Endodermal cell (in vitro differentiated cells): ENCODE results near the gene RASL10B. TPM values are rescaled to one million over a fixed set of nuclear protein-coding genes. Genes with fewer than 3 reads are reported as not detected.
A peak's percentile ranks its signal among the peaks of the same experiment; 100 is the strongest.

Experiments
- DNase-seq: peaks from one replicate; pipeline ENCODE4 v3.0.0-alpha.2; 2017
- H3K27ac ChIP-seq: 2 replicates; pipeline ENCODE4 v1.5.1; 2013; ENCODE audit warnings: mild to moderate bottlenecking, low read depth, low read length, moderate library complexity
- H3K27me3 ChIP-seq: 2 replicates; pipeline ENCODE4 v1.6.1; 2013; ENCODE audit warnings: mild to moderate bottlenecking, low read length, moderate library complexity; ENCODE audit not compliant: insufficient read depth, control insufficient read depth, poor library complexity, severe bottlenecking
- H3K36me3 ChIP-seq: 2 replicates; pipeline ENCODE4 v1.7.0; 2013; ENCODE audit warnings: mild to moderate bottlenecking, low read length, moderate library complexity; ENCODE audit not compliant: control insufficient read depth, insufficient read depth
- H3K4me1 ChIP-seq: one replicate; pipeline ENCODE4 v1.7.0; 2013; ENCODE audit warnings: low read length; ENCODE audit not compliant: control insufficient read depth, insufficient read depth
- H3K4me3 ChIP-seq: 2 replicates; pipeline ENCODE4 v1.5.1; 2013; ENCODE audit warnings: mild to moderate bottlenecking, low read length, moderate library complexity
- H3K9ac ChIP-seq: 2 replicates; pipeline ENCODE4 v1.6.1; 2013; ENCODE audit warnings: mild to moderate bottlenecking, low read length, moderate library complexity; ENCODE audit not compliant: poor library complexity, severe bottlenecking; ENCODE audit errors: extremely low read depth
- H3K9me3 ChIP-seq: 2 replicates; pipeline ENCODE4 v1.6.1; 2013; ENCODE audit warnings: mild to moderate bottlenecking, low read length, moderate library complexity; ENCODE audit not compliant: control insufficient read depth
- H3K27ac Mint-ChIP-seq: 2 replicates; pipeline ENCODE4 v1.8.0; 2020; ENCODE audit warnings: mixed read lengths
- H3K27me3 Mint-ChIP-seq: 2 replicates; pipeline ENCODE4 v1.8.0; 2021; ENCODE audit warnings: mild to moderate bottlenecking, mixed read lengths; ENCODE audit not compliant: insufficient read depth
- H3K36me3 Mint-ChIP-seq: 2 replicates; pipeline ENCODE4 v1.8.0; 2020; ENCODE audit warnings: low read depth, mixed read lengths
- H3K4me1 Mint-ChIP-seq: 2 replicates; pipeline ENCODE4 v1.8.0; 2020; ENCODE audit warnings: mixed read lengths
- H3K4me3 Mint-ChIP-seq: 2 replicates; pipeline ENCODE4 v1.8.0; 2020; ENCODE audit warnings: mild to moderate bottlenecking, moderate library complexity, mixed read lengths
- H3K9me3 Mint-ChIP-seq: 2 replicates; pipeline ENCODE4 v1.8.0; 2020; ENCODE audit warnings: mild to moderate bottlenecking, mixed read lengths
- WGBS, 2 experiments: methylation state at CpG; one replicate each; pipeline versions ENCODE4 v1.1.5 to v1.1.7; 2013; ENCODE audit warnings: missing lambda C conversion rate in 2 of 2, mixed read lengths in 1 of 2; ENCODE audit not compliant: insufficient coverage in 1 of 2, insufficient read length in 1 of 2; 5-methylcytosine and 5-hydroxymethylcytosine counted together
- total RNA-seq, 2 donors: library from RNA; stranded (reverse); fragmentation: NEBNext Ultra II Directional in 1 of 2; extraction: Animal tissue kit (Norgen Biotek cat#: 25700) in 1 of 2; gene quantifications; 2 replicates in 1 of 2; 3 replicates in 1 of 2; pipeline ENCODE4 v1.2.1, GENCODE V29; 2021
- TF ChIP-seq, protein P1 (sequence below): fragments of 200-600 bp; sonication (generic); conservative IDR thresholded peaks from 2 replicates; pipeline ENCODE4 v1.5.0; 2021; ENCODE audit warnings: antibody characterized with exemption, mild to moderate bottlenecking

The RASL10B gene
- total RNA-seq, 2 donors from 2014 or later: 28.6 to 31.9 TPM

DNA sequence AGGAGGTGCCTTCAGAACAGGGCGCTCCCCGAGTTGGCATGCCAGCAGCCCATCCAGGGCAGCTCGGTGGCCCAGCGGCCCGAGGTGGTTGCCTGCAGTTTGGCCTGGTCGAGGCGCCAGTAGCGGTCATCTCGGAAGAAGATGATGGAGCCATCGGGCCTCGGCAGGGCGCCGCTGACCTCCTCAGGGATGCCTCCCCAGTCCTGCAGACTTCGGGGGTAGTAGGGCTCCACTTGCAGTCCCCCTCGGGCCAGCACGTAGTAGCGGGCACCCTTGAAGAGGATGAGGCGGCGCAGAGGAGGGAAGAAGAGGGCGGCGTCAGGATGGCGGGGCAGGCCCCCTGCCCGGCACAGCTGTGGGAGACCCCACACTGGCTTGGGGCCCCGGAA, 35.0 kb downstream of the RASL10B start:
- no peaks in the 10 kb centered on the region for H3K4me1 ChIP-seq
- H3K27me3 ChIP-seq: no peaks in the 10 kb centered on the region
- no peak overlapping the region for H3K9ac ChIP-seq
- H3K4me3 Mint-ChIP-seq: no peak overlapping the region
- WGBS, 2 experiments: 94 to 97% methylated on average over 11 to 23 of the region's 24 CpGs
- H3K9me3 ChIP-seq: no peaks in the 10 kb centered on the region
- no peaks in the 10 kb centered on the region for H3K36me3 ChIP-seq
- TF ChIP-seq, protein P1, sequence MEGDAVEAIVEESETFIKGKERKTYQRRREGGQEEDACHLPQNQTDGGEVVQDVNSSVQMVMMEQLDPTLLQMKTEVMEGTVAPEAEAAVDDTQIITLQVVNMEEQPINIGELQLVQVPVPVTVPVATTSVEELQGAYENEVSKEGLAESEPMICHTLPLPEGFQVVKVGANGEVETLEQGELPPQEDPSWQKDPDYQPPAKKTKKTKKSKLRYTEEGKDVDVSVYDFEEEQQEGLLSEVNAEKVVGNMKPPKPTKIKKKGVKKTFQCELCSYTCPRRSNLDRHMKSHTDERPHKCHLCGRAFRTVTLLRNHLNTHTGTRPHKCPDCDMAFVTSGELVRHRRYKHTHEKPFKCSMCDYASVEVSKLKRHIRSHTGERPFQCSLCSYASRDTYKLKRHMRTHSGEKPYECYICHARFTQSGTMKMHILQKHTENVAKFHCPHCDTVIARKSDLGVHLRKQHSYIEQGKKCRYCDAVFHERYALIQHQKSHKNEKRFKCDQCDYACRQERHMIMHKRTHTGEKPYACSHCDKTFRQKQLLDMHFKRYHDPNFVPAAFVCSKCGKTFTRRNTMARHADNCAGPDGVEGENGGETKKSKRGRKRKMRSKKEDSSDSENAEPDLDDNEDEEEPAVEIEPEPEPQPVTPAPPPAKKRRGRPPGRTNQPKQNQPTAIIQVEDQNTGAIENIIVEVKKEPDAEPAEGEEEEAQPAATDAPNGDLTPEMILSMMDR: no peak
- no peaks in the 10 kb centered on the region for H3K36me3 Mint-ChIP-seq
- peak overlapping the region; percentile 82 for H3K27ac ChIP-seq
- no peak overlapping the region for H3K27ac Mint-ChIP-seq
- peaks cover 36% of the 10 kb centered on the region for H3K27me3 Mint-ChIP-seq
- no peak for DNase-seq
- H3K4me3 ChIP-seq: no peak overlapping the region
- no peaks in the 10 kb centered on the region for H3K9me3 Mint-ChIP-seq
- H3K4me1 Mint-ChIP-seq: peaks cover 6% of the 10 kb centered on the region

DNA sequence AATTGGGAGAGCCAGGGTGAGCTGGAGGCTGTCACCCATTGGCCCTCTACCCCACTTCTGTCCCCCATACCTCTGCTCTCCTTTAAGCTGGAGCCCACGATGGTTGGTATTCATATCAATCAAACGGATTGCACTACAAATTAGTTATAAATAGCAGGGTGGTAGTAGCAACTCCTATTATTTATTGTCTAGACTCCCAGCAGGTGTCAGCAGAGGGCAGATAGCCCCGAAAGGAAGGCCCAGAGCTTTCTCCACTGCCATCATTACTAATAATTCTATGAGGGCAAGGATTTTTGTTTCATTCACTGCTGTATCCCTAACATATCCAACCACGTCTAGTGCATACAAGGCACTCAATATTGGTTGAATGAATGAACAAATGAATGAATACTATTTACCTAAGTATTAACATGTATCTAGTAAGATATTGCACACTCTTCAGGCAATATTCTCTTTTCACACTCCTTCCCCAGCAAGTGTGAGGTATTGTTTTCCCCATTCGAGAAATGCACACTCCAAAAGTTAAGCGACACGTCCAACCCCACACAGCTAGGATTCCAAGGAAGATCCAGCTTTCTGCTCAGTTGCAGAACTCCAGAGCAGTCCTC, 35.6 kb downstream of the RASL10B start:
- Histone ChIP-seq H3K27ac (no peak overlapping the region), H3K27me3 (no peaks in the 10 kb centered on the region), H3K9me3 (no peaks in the 10 kb centered on the region), H3K4me1 (no peaks in the 10 kb centered on the region), H3K4me3 (no peak overlapping the region), H3K36me3 (no peaks in the 10 kb centered on the region), H3K9ac (no peak overlapping the region)
- Mint-ChIP-seq H3K36me3 (no peaks in the 10 kb centered on the region), H3K27me3 (peaks cover 35% of the 10 kb centered on the region), H3K9me3 (no peaks in the 10 kb centered on the region), H3K27ac (no peak overlapping the region), H3K4me3 (no peak overlapping the region), H3K4me1 (peaks cover 6% of the 10 kb centered on the region)
- TF ChIP-seq, protein P1: peak; percentile 69
- 76 to 83% methylated on average over 3 to 6 of the region's 7 CpGs for WGBS, 2 experiments
- peak; percentile 57 for DNase-seq

DNA sequence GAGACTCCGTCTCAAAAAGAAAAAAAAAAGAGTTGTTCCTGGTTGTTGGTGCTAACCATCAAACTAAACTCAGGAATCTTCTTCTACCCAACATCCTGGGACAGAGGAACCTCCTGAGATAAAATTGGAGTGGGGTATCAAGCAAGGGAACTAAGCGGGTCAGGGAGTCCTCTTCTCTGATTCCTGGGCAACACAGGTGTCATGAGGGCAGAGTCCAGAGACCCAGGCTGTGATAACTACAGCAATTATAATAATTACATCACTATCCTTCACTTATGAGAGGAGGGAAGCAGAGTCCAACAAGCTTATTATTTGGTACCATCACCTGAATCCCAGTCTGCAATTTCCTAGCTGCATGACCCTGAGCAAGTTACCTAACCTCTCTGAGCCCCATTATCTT, 37.4 kb downstream of the RASL10B start:
- H3K27me3 Mint-ChIP-seq: peaks cover 33% of the 10 kb centered on the region
- no peak overlapping the region for H3K4me3 Mint-ChIP-seq
- no peak overlapping the region for H3K4me3 ChIP-seq
- WGBS, 2 experiments: 100% methylated on average over 1 of the region's 2 CpGs
- no peak for DNase-seq
- H3K27ac ChIP-seq: no peak overlapping the region
- H3K27ac Mint-ChIP-seq: no peak overlapping the region
- no peaks in the 10 kb centered on the region for H3K27me3 ChIP-seq
- no peaks in the 10 kb centered on the region for H3K9me3 Mint-ChIP-seq
- H3K36me3 ChIP-seq: no peaks in the 10 kb centered on the region
- H3K4me1 Mint-ChIP-seq: peaks cover 9% of the 10 kb centered on the region
- no peaks in the 10 kb centered on the region for H3K9me3 ChIP-seq
- TF ChIP-seq, protein P1: no peak
- no peak overlapping the region for H3K9ac ChIP-seq
- no peaks in the 10 kb centered on the region for H3K36me3 Mint-ChIP-seq
- H3K4me1 ChIP-seq: no peaks in the 10 kb centered on the region
